ENCODE measurements around the gene LEMD2.

Gene LEMD2

DNA sequence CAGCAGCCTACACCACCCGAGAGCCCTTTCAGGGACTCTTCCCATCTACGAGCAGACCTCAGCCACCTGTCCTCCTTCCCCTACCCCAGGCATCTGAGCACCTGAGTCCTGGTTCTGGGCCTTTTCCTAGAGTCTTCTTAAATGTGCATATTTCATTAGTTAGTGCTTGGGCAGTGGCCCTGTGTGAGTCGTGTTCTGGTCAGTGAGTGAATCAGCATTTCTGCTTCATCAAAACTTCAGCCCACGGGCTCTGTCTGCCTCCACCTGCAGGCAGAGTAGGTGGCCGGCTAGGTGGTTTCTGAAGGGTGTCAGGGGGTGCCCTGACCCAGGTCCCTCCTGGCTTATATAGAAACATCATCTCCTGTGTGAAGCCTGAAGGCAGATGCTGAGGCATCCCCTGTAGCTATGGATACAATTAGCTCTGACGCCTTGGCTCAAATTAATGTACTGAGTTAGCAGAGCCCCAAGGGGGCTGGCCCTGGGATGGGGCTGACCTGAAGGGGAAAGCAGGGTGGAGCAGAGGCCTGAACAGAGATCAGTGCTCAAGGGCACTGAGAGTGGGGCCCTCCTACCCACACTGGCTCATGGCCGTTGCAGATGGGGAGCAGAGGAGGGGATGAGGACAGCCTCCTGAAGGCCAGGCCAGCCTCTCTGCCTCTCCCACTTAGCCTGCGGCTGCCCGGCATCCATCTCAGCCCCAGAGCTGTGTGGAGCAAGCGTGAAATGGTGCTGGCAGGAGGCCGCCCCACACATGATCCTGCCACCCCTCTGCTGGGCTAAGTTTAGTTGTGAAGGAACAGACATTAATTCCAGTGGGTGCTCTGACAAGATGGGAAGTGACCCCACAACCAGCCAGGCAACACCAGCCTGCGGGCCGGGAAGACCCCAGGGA is 55.9 kb downstream of the LEMD2 start:
- no peak for DNase-seq

- no peak for DNase-seq
Measured at GRCh38 chr6:33732385-33732784, 56.5 kb downstream of the LEMD2 start.

DNA sequence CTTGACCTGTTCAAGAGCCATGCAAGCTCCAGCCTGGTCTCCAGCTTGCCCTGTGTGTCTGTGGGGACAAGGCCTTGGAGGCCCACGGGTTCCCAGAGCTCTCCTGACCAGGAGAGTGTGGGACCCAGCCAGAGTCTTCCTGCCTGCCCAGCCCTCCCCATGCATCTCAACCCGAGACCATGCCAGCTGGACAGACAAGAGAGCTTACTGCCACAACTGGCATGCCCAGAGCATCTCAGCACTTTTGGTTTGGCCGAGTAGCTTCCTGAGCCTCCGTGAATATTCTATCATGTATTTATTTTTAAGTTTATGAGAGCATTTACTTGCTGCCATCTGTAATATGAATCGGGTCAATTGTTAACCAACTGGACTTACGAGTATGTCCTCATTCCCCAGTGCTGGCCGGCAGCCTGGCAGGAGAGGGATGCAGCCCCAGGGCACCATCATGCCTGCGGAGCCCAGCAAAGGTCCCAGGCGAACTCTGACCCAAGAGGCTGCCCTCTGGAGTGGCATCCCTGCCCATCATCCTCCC is 57.1 kb downstream of the LEMD2 start:
- DNase-seq: no peak

DNA sequence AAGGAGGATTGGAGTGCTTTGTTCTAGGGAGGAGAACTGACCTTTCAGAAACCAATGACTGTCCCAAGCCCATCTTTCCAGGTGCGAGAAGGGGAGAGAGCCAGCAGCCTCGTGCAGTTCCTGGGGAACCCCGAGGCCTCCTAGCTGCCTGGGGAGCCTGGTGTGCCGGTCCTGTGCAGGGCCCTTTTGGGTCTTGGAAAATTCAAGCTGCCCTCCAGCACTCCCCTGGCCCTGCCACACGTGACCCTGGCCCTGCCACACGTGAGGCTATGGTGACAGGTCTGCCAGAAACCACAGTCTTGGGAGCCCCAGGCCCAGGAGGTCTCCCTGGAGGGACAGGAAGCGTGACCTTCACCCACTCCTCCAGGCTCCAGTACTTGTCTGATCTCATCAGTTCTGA is 57.9 kb downstream of the LEMD2 start:
- DNase-seq: no peak

- no peak for DNase-seq
Measured at GRCh38 chr6:33730611-33731010, 58.3 kb downstream of the LEMD2 start.

- DNase-seq: no peak
Measured at GRCh38 chr6:33729059-33729458, 59.9 kb downstream of the LEMD2 start.

- DNase-seq: no peak
Measured at GRCh38 chr6:33728438-33728837, 60.5 kb downstream of the LEMD2 start.

DNA sequence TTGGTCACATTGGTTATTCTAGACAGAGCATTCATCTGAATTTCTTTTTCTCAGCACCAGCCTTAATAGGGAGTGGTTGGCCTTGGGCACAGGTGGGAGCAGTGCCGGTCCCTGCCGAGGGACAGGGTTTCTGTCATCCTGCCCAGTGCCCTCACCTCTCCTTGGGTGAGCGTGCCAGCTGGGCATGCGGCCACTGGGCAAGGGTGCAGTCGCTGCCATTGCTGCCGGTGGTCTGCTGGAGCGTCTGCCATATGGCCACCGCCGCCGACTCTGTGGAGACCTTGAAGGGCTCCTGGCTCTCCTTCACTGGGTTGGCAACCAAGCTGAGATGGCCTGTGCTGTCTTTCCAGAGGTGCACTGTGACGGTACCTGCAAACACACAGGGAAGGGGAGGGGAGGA is 61.0 kb downstream of the LEMD2 start:
- DNase-seq: no peak

DNA sequence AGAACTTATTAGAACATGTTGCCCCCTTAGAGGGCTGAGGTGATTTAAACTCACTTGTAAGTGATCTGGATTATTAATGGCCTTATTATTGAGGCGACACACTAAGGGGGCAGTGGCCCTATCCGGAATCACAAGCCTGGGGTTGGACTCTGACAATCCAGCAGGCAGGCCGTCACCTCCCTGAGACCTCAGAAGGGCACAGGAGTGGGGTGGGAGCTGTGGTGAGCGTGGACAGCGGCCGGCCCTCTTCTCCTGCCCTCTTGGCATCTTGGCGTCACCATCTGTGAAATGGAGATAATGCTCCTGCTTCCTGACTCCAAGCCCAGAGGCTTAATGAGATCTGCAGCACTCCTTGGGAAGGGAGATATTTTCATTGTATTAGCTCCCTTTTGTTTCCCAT is 61.8 kb downstream of the LEMD2 start:
- DNase-seq: no peak

GRCh38 chr6:33726696-33727095 is 62.2 kb downstream of the LEMD2 start:
- DNase-seq: no peak

GRCh38 chr6:33725891-33726673 is 62.8 kb downstream of the LEMD2 start:
- DNase-seq: no peak

- no peak for DNase-seq
Measured at GRCh38 chr6:33725222-33725621, 63.7 kb downstream of the LEMD2 start.

GRCh38 chr6:33724102-33725023 is 64.6 kb downstream of the LEMD2 start:
- DNase-seq: no peak

DNA sequence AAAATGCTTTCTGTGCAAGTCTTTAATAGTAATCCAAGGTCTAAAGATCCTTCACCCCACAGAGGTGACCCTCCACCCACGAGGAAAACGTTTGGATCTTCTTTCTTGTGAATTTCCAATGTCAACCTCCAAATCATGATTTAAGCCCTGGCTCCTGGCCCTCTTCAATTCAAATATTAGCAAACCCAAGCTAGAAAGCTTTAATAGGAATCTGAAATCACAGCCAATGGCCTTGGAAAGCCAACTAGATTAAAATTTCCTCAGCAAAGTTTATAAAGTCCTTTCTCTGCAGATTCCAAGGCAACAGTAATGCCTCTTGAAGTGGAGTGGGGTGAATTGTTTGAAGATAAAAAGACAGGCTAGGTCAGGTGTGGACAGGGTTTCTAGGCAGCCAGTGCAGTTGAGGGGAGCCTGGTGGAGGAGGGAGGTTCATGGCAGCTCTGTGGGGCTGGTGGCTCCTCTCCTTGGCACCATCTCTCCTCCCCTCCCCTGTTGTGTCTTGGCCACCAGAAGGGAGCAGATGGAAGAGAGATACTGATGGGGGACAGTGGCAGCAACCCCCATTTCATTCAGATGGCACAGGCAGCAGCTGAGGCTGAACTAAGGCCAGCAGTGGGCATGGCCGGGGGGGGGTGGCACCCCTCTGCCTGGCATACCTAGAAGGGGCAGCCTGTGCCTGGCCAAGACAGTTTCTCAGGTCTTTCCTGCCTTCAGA is 65.4 kb downstream of the LEMD2 start:
- DNase-seq: no peak

DNA sequence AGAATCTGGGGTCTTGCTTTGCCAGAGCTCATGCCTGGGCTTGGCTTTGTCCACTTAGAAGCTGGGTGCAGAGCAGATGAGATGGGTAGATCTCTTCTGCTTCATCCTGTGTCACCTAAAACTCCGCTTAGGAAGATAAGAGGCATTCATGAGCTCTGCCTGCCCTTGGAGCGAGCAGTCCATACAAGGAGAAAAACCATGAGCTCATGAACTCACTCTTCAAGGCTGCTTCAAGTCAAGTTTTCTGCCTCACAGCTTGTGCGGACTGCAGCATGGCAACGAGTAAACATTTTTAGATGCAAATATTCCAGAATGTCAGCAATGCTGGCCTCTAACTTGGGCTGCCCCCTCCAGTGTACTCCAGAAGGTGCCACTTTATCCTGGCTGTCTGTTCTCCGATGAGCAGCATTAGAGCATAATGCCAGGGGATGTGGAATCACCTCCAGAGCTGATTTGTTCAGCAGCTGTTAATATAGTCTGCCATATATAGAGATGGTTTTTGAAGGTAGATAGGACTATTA is 66.8 kb downstream of the LEMD2 start:
- DNase-seq: no peak

DNA sequence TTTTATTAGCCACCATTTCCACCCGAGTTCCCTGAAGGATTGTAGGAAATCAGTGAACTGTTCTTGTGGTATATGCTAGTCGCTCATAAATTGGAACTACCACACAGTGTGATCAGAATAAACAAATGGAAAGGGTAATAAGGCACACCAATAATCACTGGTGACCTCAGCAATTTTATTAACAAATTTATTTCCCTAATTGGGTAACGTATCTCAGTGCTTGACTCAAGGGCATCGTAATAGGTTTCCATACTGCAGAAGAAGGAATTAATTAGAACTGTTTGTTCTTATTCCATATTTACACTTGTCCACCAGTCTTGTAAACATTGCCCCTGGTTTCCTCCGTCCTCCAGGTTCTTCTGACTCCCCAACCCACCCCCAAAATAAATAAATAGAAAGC is 67.4 kb downstream of the LEMD2 start:
- no peak for DNase-seq
